HEK293 (cell line): ENCODE results near the gene RIPOR3.

Experiments used
- CTCF ChIA-PET: fragments of 350-600 bp; formaldehyde crosslinking; extraction: SDS; loops from one replicate; lab custom pipeline; 2021; ENCODE audit warnings: antibody characterized with exemption; lab: Yijun Ruan, JAX
- POLR2A ChIA-PET: fragments of 300-600 bp; formaldehyde crosslinking; extraction: SDS; loops from one replicate; lab custom pipeline; 2020; ENCODE audit warnings: antibody characterized with exemption, inconsistent platforms; lab: Yijun Ruan, JAX
- H3K27ac ChIP-seq: fragments of 200-500 bp; sonication (Bioruptor generic); 2 replicates; pipeline ENCODE4 v1.5.1; 2014; ENCODE audit warnings: low read depth, low read length, control low read depth, inconsistent platforms; ENCODE audit errors: extremely low read depth
- H3K36me3 ChIP-seq, 2 experiments: fragments of 200-500 bp in 1 of 2; sonication (Bioruptor generic) in 1 of 2; 1 replicate in 1 of 2; 2 replicates in 1 of 2; pipeline ENCODE4 v1.5.1; 2014 to 2017; ENCODE audit warnings: inconsistent platforms in 2 of 2, low read length in 2 of 2; ENCODE audit not compliant: control insufficient read depth in 2 of 2, insufficient read depth in 1 of 2
- H3K4me1 ChIP-seq: fragments of 200-500 bp; sonication (Bioruptor generic); 2 replicates; pipeline ENCODE4 v1.5.1; 2014; ENCODE audit warnings: mild to moderate bottlenecking, low read length, inconsistent platforms; ENCODE audit not compliant: control insufficient read depth, insufficient read depth
- H3K4me3 ChIP-seq: 2 replicates; pipeline ENCODE4 v1.5.1; 2011; ENCODE audit warnings: low read depth, mild to moderate bottlenecking, control low read depth, low read length, moderate library complexity
- H3K9me3 ChIP-seq: fragments of 200-500 bp; sonication (Bioruptor generic); 2 replicates; pipeline ENCODE4 v1.5.1; 2014; ENCODE audit warnings: low read depth, low read length, inconsistent platforms; ENCODE audit not compliant: control insufficient read depth, insufficient read depth
- BCL11A ChIP-seq: fragments of 450-650 bp; formaldehyde crosslinking; IDR thresholded peaks from 2 replicates; pipeline ENCODE4 v1.5.1; 2016; ENCODE audit warnings: low read depth, missing biosample characterization, missing genetic modification characterization
- KLF9 ChIP-seq: fragments of 450-650 bp; formaldehyde crosslinking; IDR thresholded peaks from 2 replicates; pipeline ENCODE4 v1.5.1; 2016; ENCODE audit warnings: missing biosample characterization, missing genetic modification characterization, low read depth
- RBAK ChIP-seq: fragments of 450-650 bp; formaldehyde crosslinking; IDR thresholded peaks from 2 replicates; pipeline ENCODE4 v1.5.1; 2016; ENCODE audit warnings: missing biosample characterization, missing genetic modification characterization
- SCRT2 ChIP-seq: fragments of 450-650 bp; formaldehyde crosslinking; IDR thresholded peaks from 2 replicates; pipeline ENCODE4 v1.5.1; 2016; ENCODE audit warnings: missing biosample characterization, missing genetic modification characterization
- WT1 ChIP-seq: fragments of 450-650 bp; formaldehyde crosslinking; IDR thresholded peaks from 2 replicates; pipeline ENCODE4 v1.5.1; 2016; ENCODE audit warnings: missing biosample characterization, missing genetic modification characterization
- YY1 ChIP-seq: fragments of 450-650 bp; formaldehyde crosslinking; IDR thresholded peaks from 2 replicates; pipeline ENCODE4 v1.5.1; 2018; ENCODE audit warnings: missing biosample characterization, missing genetic modification characterization
- ZFP37 ChIP-seq: fragments of 450-650 bp; formaldehyde crosslinking; IDR thresholded peaks from 2 replicates; pipeline ENCODE4 v1.5.1; 2016; ENCODE audit warnings: missing biosample characterization, missing genetic modification characterization
- ZNF214 ChIP-seq: fragments of 450-650 bp; formaldehyde crosslinking; IDR thresholded peaks from 2 replicates; pipeline ENCODE4 v1.5.1; 2017; ENCODE audit warnings: missing biosample characterization, mild to moderate bottlenecking, missing genetic modification characterization, borderline replicate concordance
- ZNF274 ChIP-seq, 2 experiments: fragments of 200-500 bp in 1 of 2; fragments of 450-650 bp in 1 of 2; sonication (Bioruptor generic) in 1 of 2; formaldehyde crosslinking in 1 of 2; IDR thresholded peaks; 2 replicates each; pipeline versions ENCODE4 v1.5.1 to v1.6.1; 2014 to 2016; ENCODE audit warnings: borderline replicate concordance in 1 of 2, inconsistent platforms in 1 of 2, low read length in 1 of 2, missing biosample characterization in 1 of 2, missing genetic modification characterization in 1 of 2
- ZNF404 ChIP-seq: fragments of 450-650 bp; formaldehyde crosslinking; IDR thresholded peaks from 2 replicates; pipeline ENCODE4 v1.5.1; 2017; ENCODE audit warnings: missing biosample characterization, missing genetic modification characterization
- ZNF423 ChIP-seq: fragments of 450-650 bp; formaldehyde crosslinking; IDR thresholded peaks from 2 replicates; pipeline ENCODE4 v1.5.1; 2016; ENCODE audit warnings: missing biosample characterization, missing genetic modification characterization
- ZNF558 ChIP-seq: fragments of 450-650 bp; formaldehyde crosslinking; IDR thresholded peaks from 2 replicates; pipeline ENCODE4 v1.5.1; 2016; ENCODE audit warnings: missing biosample characterization, missing genetic modification characterization
- ZNF560 ChIP-seq: fragments of 450-650 bp; formaldehyde crosslinking; IDR thresholded peaks from 2 replicates; pipeline ENCODE4 v1.5.1; 2017; ENCODE audit warnings: missing biosample characterization, missing genetic modification characterization, borderline replicate concordance
- ZNF677 ChIP-seq: fragments of 450-650 bp; IDR thresholded peaks from 2 replicates; pipeline ENCODE4 v1.5.0; 2018; ENCODE audit warnings: missing biosample characterization, mild to moderate bottlenecking, missing genetic modification characterization, moderate library complexity
- ZNF785 ChIP-seq: fragments of 450-650 bp; formaldehyde crosslinking; IDR thresholded peaks from 2 replicates; pipeline ENCODE4 v1.5.1; 2016; ENCODE audit warnings: missing biosample characterization, missing genetic modification characterization
- TF ChIP-seq, protein P1 (sequence below): fragments of 450-650 bp; formaldehyde crosslinking; IDR thresholded peaks from 2 replicates; pipeline ENCODE4 v1.5.1; 2016; ENCODE audit warnings: missing biosample characterization, missing genetic modification characterization
- TF ChIP-seq, protein P2 (sequence below): fragments of 450-650 bp; formaldehyde crosslinking; IDR thresholded peaks from 2 replicates; pipeline ENCODE4 v1.5.1; 2016; ENCODE audit warnings: missing biosample characterization, missing genetic modification characterization
- TF ChIP-seq, protein P3 (sequence below): fragments of 450-650 bp; formaldehyde crosslinking; IDR thresholded peaks from 2 replicates; pipeline ENCODE4 v1.5.1; 2017; ENCODE audit warnings: missing biosample characterization, missing genetic modification characterization
- TF ChIP-seq, protein P4 (sequence below): fragments of 450-650 bp; formaldehyde crosslinking; IDR thresholded peaks from 2 replicates; pipeline ENCODE4 v1.5.1; 2016; ENCODE audit warnings: missing biosample characterization, missing genetic modification characterization
- TF ChIP-seq, protein P5 (sequence below): fragments of 450-650 bp; formaldehyde crosslinking; IDR thresholded peaks from 2 replicates; pipeline ENCODE4 v1.5.1; 2016; ENCODE audit warnings: missing biosample characterization, missing genetic modification characterization

RIPOR3 gene

DNA sequence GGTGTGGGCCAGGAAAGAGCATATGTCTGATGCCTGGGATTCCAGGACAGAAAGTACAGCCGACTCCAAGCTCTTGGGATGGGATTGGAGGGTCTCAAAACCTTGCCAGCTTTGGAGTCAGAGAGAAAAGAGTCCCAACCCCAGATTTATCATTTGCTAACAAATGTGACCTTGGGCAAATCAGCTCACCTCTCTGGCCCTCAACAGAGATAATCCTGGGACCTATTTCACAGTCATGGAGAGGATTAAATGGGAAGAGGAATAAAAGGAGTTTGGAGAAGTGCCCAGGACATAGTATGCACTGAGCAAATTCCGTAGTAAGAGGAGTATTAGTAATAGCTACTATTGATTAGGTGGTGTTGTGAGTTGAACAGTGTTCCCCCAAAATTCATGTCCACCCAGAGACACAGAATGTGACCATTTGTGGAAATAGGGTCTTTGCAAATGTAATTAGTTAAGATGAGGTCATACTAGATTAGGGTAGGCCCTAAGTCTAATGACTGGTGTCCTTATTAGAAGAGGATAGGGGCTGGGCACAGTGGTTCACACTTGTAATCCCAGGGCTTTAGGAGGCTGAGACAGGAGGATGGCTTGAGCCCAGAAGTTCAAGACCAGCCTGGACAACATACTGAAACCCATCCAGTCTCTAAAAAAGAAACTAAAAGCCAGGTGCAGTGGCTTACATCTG lies 17.1 kb downstream of the RIPOR3 start:
- CTCF ChIA-PET: interaction anchor here (0.7 to 1.5 kb wide), 3 partner anchors 11 to 78 kb away, joined by 3 to 4 read pairs (median 4); no protein-coding TSS in a partner anchor
- POLR2A ChIA-PET: no interaction called here
- H3K4me3 ChIP-seq: no peak overlapping the region
- H3K27ac ChIP-seq: no peak overlapping the region
- H3K4me1 ChIP-seq: no peaks in the 10 kb centered on the region
- TF ChIP-seq, protein P1, sequence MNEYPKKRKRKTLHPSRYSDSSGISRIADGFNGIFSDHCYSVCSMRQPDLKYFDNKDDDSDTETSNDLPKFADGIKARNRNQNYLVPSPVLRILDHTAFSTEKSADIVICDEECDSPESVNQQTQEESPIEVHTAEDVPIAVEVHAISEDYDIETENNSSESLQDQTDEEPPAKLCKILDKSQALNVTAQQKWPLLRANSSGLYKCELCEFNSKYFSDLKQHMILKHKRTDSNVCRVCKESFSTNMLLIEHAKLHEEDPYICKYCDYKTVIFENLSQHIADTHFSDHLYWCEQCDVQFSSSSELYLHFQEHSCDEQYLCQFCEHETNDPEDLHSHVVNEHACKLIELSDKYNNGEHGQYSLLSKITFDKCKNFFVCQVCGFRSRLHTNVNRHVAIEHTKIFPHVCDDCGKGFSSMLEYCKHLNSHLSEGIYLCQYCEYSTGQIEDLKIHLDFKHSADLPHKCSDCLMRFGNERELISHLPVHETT (tag by site-specific recombination): no peak
- TF ChIP-seq BCL11A: no peak
- TF ChIP-seq ZNF214 (tag by site-specific recombination): no peak
- TF ChIP-seq, protein P2, sequence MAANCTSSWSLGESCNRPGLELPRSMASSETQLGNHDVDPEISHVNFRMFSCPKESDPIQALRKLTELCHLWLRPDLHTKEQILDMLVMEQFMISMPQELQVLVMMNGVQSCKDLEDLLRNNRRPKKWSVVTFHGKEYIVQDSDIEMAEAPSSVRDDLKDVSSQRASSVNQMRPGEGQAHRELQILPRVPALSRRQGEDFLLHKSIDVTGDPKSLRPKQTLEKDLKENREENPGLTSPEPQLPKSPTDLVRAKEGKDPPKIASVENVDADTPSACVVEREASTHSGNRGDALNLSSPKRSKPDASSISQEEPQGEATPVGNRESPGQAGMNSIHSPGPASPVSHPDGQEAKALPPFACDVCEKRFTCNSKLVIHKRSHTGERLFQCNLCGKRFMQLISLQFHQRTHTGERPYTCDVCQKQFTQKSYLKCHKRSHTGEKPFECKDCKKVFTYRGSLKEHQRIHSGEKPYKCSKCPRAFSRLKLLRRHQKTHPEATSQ (tag by site-specific recombination): no peak
- TF ChIP-seq ZNF404 (tag by site-specific recombination): no peak
- TF ChIP-seq ZFP37 (tag by site-specific recombination): no peak
- TF ChIP-seq, protein P3, sequence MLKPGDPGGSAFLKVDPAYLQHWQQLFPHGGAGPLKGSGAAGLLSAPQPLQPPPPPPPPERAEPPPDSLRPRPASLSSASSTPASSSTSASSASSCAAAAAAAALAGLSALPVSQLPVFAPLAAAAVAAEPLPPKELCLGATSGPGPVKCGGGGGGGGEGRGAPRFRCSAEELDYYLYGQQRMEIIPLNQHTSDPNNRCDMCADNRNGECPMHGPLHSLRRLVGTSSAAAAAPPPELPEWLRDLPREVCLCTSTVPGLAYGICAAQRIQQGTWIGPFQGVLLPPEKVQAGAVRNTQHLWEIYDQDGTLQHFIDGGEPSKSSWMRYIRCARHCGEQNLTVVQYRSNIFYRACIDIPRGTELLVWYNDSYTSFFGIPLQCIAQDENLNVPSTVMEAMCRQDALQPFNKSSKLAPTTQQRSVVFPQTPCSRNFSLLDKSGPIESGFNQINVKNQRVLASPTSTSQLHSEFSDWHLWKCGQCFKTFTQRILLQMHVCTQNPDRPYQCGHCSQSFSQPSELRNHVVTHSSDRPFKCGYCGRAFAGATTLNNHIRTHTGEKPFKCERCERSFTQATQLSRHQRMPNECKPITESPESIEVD (tag by site-specific recombination): no peak
- no peak for TF ChIP-seq SCRT2 (tag by site-specific recombination)
- TF ChIP-seq, protein P4, sequence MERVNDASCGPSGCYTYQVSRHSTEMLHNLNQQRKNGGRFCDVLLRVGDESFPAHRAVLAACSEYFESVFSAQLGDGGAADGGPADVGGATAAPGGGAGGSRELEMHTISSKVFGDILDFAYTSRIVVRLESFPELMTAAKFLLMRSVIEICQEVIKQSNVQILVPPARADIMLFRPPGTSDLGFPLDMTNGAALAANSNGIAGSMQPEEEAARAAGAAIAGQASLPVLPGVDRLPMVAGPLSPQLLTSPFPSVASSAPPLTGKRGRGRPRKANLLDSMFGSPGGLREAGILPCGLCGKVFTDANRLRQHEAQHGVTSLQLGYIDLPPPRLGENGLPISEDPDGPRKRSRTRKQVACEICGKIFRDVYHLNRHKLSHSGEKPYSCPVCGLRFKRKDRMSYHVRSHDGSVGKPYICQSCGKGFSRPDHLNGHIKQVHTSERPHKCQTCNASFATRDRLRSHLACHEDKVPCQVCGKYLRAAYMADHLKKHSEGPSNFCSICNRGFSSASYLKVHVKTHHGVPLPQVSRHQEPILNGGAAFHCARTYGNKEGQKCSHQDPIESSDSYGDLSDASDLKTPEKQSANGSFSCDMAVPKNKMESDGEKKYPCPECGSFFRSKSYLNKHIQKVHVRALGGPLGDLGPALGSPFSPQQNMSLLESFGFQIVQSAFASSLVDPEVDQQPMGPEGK (tag by site-specific recombination): no peak
- no peaks in the 10 kb centered on the region for H3K36me3 ChIP-seq
- no peaks in the 10 kb centered on the region for H3K9me3 ChIP-seq

DNA sequence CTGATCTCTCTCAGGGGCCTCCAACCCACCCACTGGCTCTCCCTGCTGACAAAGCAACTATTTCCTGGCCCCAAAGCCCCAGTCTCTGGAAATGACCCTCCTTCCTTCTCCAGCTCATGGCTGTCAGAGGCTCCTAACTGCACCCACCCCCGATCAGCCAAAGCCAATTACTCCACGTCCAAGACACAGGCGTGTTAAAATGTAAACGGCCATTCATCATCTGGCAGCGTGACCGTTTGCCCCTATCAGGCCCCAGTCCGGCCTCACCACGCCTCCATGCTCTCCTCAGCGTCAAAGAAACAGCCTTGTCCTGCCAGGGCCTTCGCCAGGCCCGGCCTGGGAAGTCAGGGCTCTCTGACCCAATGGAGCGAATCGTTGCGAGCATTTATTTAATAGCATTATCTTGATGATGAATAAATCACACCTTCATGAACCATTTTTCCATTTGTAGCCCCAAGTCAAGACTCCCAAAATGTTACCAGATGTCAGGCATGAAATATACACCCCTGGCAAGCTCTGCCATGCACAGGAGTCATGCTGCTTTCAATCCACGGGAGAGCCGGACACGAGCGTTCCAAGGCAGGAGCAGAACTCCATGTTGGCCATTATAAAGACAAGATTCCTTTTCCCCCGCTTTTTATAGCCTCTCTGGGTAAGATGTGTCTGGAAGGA lies 17.7 kb downstream of the RIPOR3 start:
- Histone ChIP-seq H3K4me3 (no peak overlapping the region), H3K36me3 (no peaks in the 10 kb centered on the region), H3K9me3 (no peaks in the 10 kb centered on the region), H3K4me1 (no peaks in the 10 kb centered on the region), H3K27ac (no peak overlapping the region)
- TF ChIP-seq ZNF274 (IDR thresholded peaks at IDR 0.05; ENCODE audit: low read length): no peak
- no peak for TF ChIP-seq ZNF274 (tag by site-specific recombination; IDR thresholded peaks at IDR 0.05; ENCODE audit: borderline replicate concordance)
- TF ChIP-seq WT1: no peak
- TF ChIP-seq ZNF677 (tag by site-specific recombination): no peak
- TF ChIP-seq ZNF785: no peak
- no peak for TF ChIP-seq ZNF560 (tag by site-specific recombination)
- no peak for TF ChIP-seq RBAK (tag by site-specific recombination)
- TF ChIP-seq, protein P5, sequence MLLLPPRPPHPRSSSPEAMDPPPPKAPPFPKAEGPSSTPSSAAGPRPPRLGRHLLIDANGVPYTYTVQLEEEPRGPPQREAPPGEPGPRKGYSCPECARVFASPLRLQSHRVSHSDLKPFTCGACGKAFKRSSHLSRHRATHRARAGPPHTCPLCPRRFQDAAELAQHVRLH (tag by site-specific recombination): no peak
- TF ChIP-seq ZNF423 (tag by site-specific recombination): no peak
- TF ChIP-seq ZNF558 (tag by site-specific recombination): no peak
- no peak for TF ChIP-seq KLF9 (tag by site-specific recombination)
- no peak for TF ChIP-seq YY1
- CTCF ChIA-PET: interaction anchor here (0.7 to 1.5 kb wide), 2 partner anchors 10 to 42 kb away, joined by 4 read pairs; no protein-coding TSS in a partner anchor
- POLR2A ChIA-PET: no interaction called here
